Measurements from ENCODE around the gene COPRS. TPM values are rescaled to one million over a fixed set of nuclear protein-coding genes. Genes with fewer than 3 reads are reported as not detected.

The COPRS gene
- total and polyA plus RNA-seq, 2 of the 13 experiments (the other 11 are each of a cell fraction or from before 2014, with no cell fraction given): 22.7 to 93.8 TPM

- in situ Hi-C loops (cut with HindIII; ENCODE audit: extremely low pct_ligation_motif_present, low pct_unique_long_range_greater_than_20kb) (loop anchor here (25.0 kb wide), 1 partner anchor 108 kb away; no protein-coding TSS in a partner anchor), intact Hi-C loops (cut with micrococcal nuclease; ENCODE audit: unreplicated experiment) (no loop called here)
- Histone ChIP-seq H3K27me3 (ENCODE audit: control insufficient read depth in 1 of 2, insufficient read depth in 2 of 2, low read length in 2 of 2) (no peaks in the 10 kb centered on the region), H4K20me1 (ENCODE audit: insufficient read depth, low read length) (no peaks in the 10 kb centered on the region), H3K4me3 (replicated peaks in 1 of 3; ENCODE audit: insufficient read depth in 1 of 3, low read depth in 2 of 3, low read length in 3 of 3) (no peak overlapping the region), H3K9me3 (ENCODE audit: low read length) (no peaks in the 10 kb centered on the region), H2AFZ (ENCODE audit: low read length) (no peak overlapping the region), H3K4me2 (ENCODE audit: low read depth, low read length) (no peak overlapping the region), H3K36me3 (replicated peaks in 1 of 2; ENCODE audit: control insufficient read depth in 1 of 2, insufficient read depth in 2 of 2, low read length in 2 of 2) (peaks cover 3 to 13% of the 10 kb centered on the region in 2 experiments; a peak in 4 of 5 replicates), H3K27ac (ENCODE audit: extremely low read length, insufficient read depth, low read length) (no peak overlapping the region), H3K4me1 (ENCODE audit: insufficient read depth, low read length) (peaks cover 38% of the 10 kb centered on the region), H3K9ac (ENCODE audit: insufficient read depth, low read depth, low read length) (no peak overlapping the region), H3K79me2 (ENCODE audit: insufficient read depth, low read length) (peaks cover 20% of the 10 kb centered on the region)
- 94% methylated on average over 2 of the region's 2 CpGs for WGBS (ENCODE audit: low lambda C conversion rate)
- BruUV-seq (replicated peaks): no TSS peak
- TF ChIP-seq CEBPB (IDR thresholded peaks at IDR 0.05; ENCODE audit: borderline replicate concordance, low read depth, low read length) (peak; percentile 29; the same call in 1 of the 2 replicates), IKZF4 (CRISPR knock-in tag; IDR thresholded peaks at IDR 0.05; ENCODE audit: borderline replicate concordance, low read depth, not compliant biosample characterization) (no peak), HNRNPUL1 (IDR thresholded peaks at IDR 0.05; ENCODE audit: low read depth, low read length) (no peak), CBX2 (IDR thresholded peaks at IDR 0.05; ENCODE audit: low read depth, low read length) (no peak), CBX2 (CRISPR knock-in tag; IDR thresholded peaks at IDR 0.05; ENCODE audit: low read depth) (no peak)
- ChIA-PET POLR2A (no interaction called here), CTCF (ENCODE audit: low intra/inter-chr PET ratio, low total read pairs) (no interaction called here)
- FAIRE-seq (no peak), DNase-seq (ENCODE audit: low spot score) (no peak), ATAC-seq (no peak)
These were observed 4.4 kb downstream of the COPRS start for GRCh38 chr17:31854672-31855071.

GRCh38 chr17:31853911-31854470 is 5.1 kb downstream of the COPRS start:
- POLR2A ChIA-PET: interaction anchor here (0.7 kb wide), 1 partner anchor 586 kb away, joined by 4 read pairs; no protein-coding TSS in a partner anchor
- BruUV-seq (replicated peaks): no TSS peak
- in situ Hi-C loops (cut with HindIII; ENCODE audit: extremely low pct_ligation_motif_present, low pct_unique_long_range_greater_than_20kb): loop anchor here (25.0 kb wide), 1 partner anchor 108 kb away; no protein-coding TSS in a partner anchor
- no peak for TF ChIP-seq ZFY (CRISPR knock-in tag; IDR thresholded peaks at IDR 0.05)
- TF ChIP-seq ESRRA (CRISPR knock-in tag; IDR thresholded peaks at IDR 0.05; ENCODE audit: low read depth): 0 out of 2 replicates have a peak, but pooled peaks have one; percentile 29
- peak; percentile 63 for TF ChIP-seq TEAD3 (CRISPR knock-in tag; optimal IDR thresholded peaks at IDR 0.05; ENCODE audit: borderline replicate concordance)
- TF ChIP-seq REST (IDR thresholded peaks at IDR 0.05; ENCODE audit: borderline replicate concordance in 1 of 2, low read depth in 1 of 2, low read length in 2 of 2): no peak
- TF ChIP-seq PRDM15 (CRISPR knock-in tag; IDR thresholded peaks at IDR 0.05): peak; percentile 96

More at GRCh38 chr17:31853911-31854470, 5.1 kb downstream of the COPRS start:
- FAIRE-seq: no peak
- Histone ChIP-seq H3K4me3 (replicated peaks in 1 of 3; ENCODE audit: insufficient read depth in 1 of 3, low read depth in 2 of 3, low read length in 3 of 3) (no peak overlapping the region), H2AFZ (ENCODE audit: low read length) (no peak overlapping the region), H3K9me3 (ENCODE audit: low read length) (no peaks in the 10 kb centered on the region), H3K27ac (ENCODE audit: extremely low read length, insufficient read depth, low read length) (peak overlapping the region; percentile 24), H3K4me1 (ENCODE audit: insufficient read depth, low read length) (peaks cover 33% of the 10 kb centered on the region), H3K79me2 (ENCODE audit: insufficient read depth, low read length) (peaks cover 20% of the 10 kb centered on the region), H4K20me1 (ENCODE audit: insufficient read depth, low read length) (no peaks in the 10 kb centered on the region), H3K4me2 (ENCODE audit: low read depth, low read length) (peak overlapping the region; percentile 2; the same call in 1 of the 2 replicates), H3K27me3 (ENCODE audit: control insufficient read depth in 1 of 2, insufficient read depth in 2 of 2, low read length in 2 of 2) (no peaks in the 10 kb centered on the region), H3K9ac (ENCODE audit: insufficient read depth, low read depth, low read length) (no peak overlapping the region), H3K36me3 (replicated peaks in 1 of 2; ENCODE audit: control insufficient read depth in 1 of 2, insufficient read depth in 2 of 2, low read length in 2 of 2) (peaks cover 3 to 13% of the 10 kb centered on the region in 2 experiments; a peak in 4 of 5 replicates)
- DNase-seq (ENCODE audit: low spot score): peak; percentile 37
- ATAC-seq: peak; percentile 23; the same call in 2 of the 3 replicates
- 35% methylated on average over 7 of the region's 7 CpGs for WGBS (ENCODE audit: low lambda C conversion rate)
- CTCF ChIA-PET (ENCODE audit: low intra/inter-chr PET ratio, low total read pairs): no interaction called here
- intact Hi-C loops (cut with micrococcal nuclease; ENCODE audit: unreplicated experiment): no loop called here

All from HepG2 (cell line).